Ovary (tissue), 9 donors: ENCODE measurements around the gene SLC9A9. TPM values are rescaled to one million over a fixed set of nuclear protein-coding genes. Genes with fewer than 3 reads are reported as not detected.

Experiments used
- DNase-seq, 5 donors: peaks; one replicate each; pipeline ENCODE4 v3.0.0-alpha.2; 2019 to 2020
- H3K27ac ChIP-seq, 2 donors: fragments of 200-600 bp; one replicate each; pipeline versions ENCODE4 v1.5.1 to v1.8.0; 2019 to 2022
- H3K27me3 ChIP-seq: fragments of 200-600 bp; one replicate; pipeline ENCODE4 v1.8.0; 2022
- H3K36me3 ChIP-seq: fragments of 200-600 bp; sonication (generic); one replicate; pipeline ENCODE4 v1.5.1; 2019
- H3K4me1 ChIP-seq: one replicate; pipeline ENCODE4 v1.8.1; 2013; ENCODE audit warnings: mild to moderate bottlenecking, moderate library complexity; ENCODE audit not compliant: insufficient read depth
- H3K4me3 ChIP-seq: fragments of 200-600 bp; sonication (generic); one replicate; pipeline ENCODE4 v1.5.1; 2017
- H3K9me3 ChIP-seq, 2 donors: fragments of 200-600 bp in 1 of 2; sonication (generic) in 1 of 2; one replicate each; pipeline versions ENCODE4 v1.5.1 to v1.8.1; 2013 to 2019; ENCODE audit warnings: mild to moderate bottlenecking in 1 of 2, moderate library complexity in 1 of 2
- CTCF ChIP-seq, 3 donors: fragments of 450-650 bp in 2 of 3; fragments of 200-600 bp in 1 of 3; IDR thresholded peaks; one replicate each; pipeline versions ENCODE4 v1.5.1 to v1.8.0; 2016 to 2022; ENCODE audit warnings: antibody characterized with exemption in 3 of 3, mild to moderate bottlenecking in 1 of 3
- EP300 ChIP-seq: sonication (generic); formaldehyde crosslinking; IDR thresholded peaks from one replicate; pipeline ENCODE4 v1.6.1; 2017; ENCODE audit warnings: antibody characterized with exemption
- POLR2A ChIP-seq: fragments of 450-650 bp; IDR thresholded peaks from one replicate; pipeline ENCODE4 v1.6.1; 2017; ENCODE audit warnings: antibody characterized with exemption, mild to moderate bottlenecking, moderate library complexity
- WGBS, 3 donors: extraction: QIAGEN DNeasy Blood & Tissue Kit in 1 of 3; methylation state at CpG; one replicate each; pipeline versions ENCODE4 v1.1.5 to v1.1.7; 2013 to 2017; 5-methylcytosine and 5-hydroxymethylcytosine counted together
- intact Hi-C, 4 donors: fragments of 100-400 bp; cut with DNase I; formaldehyde crosslinking; loops; one replicate each; pipeline versions ENCODE4 v1.11.0 to v1.15.1; 2022 to 2023
- polyA plus RNA-seq, 2 donors: library from polyadenylated mRNA; stranded (reverse); fragments of 200-250 nt in 1 of 2; fragments of 350-450 nt in 1 of 2; fragmentation: Illumina TruSeq in 1 of 2; extraction: RNeasy Lipid Tissue Mini Kit (QIAGEN cat#74804) in 1 of 2; gene quantifications; one replicate each; pipeline ENCODE4 v1.2.3, GENCODE V29; 2013 to 2014
- total RNA-seq, 7 donors: library from RNA; depleted of rRNA in 2 of 7; stranded (reverse); fragments of >200 nt in 2 of 7; fragmentation: NEBNext Ultra II Directional in 3 of 7; extraction: Animal tissue kit (Norgen Biotek cat#: 25700) in 3 of 7; gene quantifications; one replicate each; pipeline versions ENCODE4 v1.1.0 to v1.2.4, GENCODE V29; 2016 to 2023
- donor health status: DM: no; HTN: no; CAD: no; lungs with moderate emphysema.
- donor health status: DM: no; HTN: no; CAD: no.
- donor health status: Bipolar disorder and iron deficiency.
- donor health status: DM: yes; HTN: yes; CAD: no.
- donor health status: DM: no; HTN: no; CAD: no.
- donor health status: DM: yes; HTN: yes; CAD: no.

SLC9A9 gene
- total and polyA plus RNA-seq, 9 donors: 7.0 to 22.7 (median 13.5) TPM

DNA sequence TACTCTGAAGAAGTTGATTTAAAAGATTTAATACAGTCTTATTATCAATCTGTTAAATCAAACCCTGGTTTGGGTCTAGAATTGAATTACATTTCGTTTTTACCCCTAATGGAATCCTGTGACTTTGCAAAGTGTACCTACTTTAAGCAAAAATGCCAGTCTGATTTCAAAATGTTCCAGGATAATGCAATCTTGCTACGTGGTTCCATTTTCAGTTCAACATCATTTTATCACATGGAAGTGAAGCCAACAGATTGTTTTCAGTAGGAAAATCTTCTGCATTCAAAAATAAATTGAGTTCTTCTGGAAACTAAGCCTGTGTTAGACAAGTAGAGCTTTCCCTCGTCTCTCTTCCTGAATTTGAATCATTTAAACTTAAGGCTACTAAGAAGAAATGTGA is 372.3 kb downstream of the SLC9A9 start:
- no peak overlapping the region for H3K27ac ChIP-seq
- no peaks in the 10 kb centered on the region for H3K27me3 ChIP-seq
- TF ChIP-seq POLR2A: no peak
- no peak for TF ChIP-seq CTCF (IDR thresholded peaks at IDR 0.05)
- TF ChIP-seq EP300: no peak
- no peak overlapping the region for H3K4me3 ChIP-seq
- no peak for DNase-seq
- no peaks in the 10 kb centered on the region for H3K9me3 ChIP-seq
- intact Hi-C loops: no loop called here
- no peaks in the 10 kb centered on the region for H3K4me1 ChIP-seq
- 41 to 57% (median 47%) methylated on average over 3 of the region's 3 CpGs for WGBS, 3 donors
- H3K36me3 ChIP-seq: no peaks in the 10 kb centered on the region

DNA sequence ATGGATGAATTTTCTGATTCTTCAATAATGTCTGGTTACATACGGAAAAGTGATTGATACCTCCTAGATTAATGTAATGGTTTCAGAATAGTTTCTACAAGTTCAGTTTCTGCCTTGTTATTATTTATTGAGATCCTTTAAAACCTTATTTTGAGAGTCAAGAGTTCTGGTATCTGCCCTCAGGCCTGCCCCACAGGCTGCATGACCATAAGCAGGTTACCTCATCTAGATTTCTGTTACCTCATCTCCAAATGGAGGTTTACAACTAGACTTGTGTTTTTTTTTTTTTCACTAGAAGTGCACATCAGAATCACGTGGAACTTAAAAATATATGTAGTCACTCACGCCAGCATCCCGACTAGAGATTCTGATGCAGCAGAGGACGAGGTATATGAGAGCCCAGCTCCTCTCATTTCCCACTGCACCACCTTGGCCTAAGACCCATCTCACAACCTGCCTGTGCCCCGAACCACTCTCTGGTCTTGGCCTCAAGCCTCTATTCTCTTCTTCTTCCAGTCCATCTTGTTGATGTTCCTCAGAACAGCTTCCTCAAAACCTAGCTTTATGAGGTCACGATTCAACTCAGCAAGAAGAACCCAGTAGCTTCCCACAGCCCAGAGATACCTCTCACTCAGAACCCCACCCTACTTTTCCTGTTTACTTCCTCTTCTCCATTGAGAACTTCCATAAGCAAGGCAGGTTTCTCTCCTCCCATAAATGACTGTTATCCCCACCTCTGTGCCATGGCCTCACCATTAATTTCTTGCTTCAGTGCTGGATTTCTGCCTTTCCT is 375.3 kb downstream of the SLC9A9 start:
- no peaks in the 10 kb centered on the region for H3K36me3 ChIP-seq
- no peak overlapping the region for H3K27ac ChIP-seq
- TF ChIP-seq POLR2A (no peak), CTCF (IDR thresholded peaks at IDR 0.05) (no peak), EP300 (no peak)
- DNase-seq: no peak
- 96 to 98% (median 98%) methylated on average over 7 of the region's 7 CpGs for WGBS, 3 donors
- no peak overlapping the region for H3K4me3 ChIP-seq
- H3K27me3 ChIP-seq: no peaks in the 10 kb centered on the region
- no peaks in the 10 kb centered on the region for H3K4me1 ChIP-seq
- intact Hi-C loops: no loop called here
- no peaks in the 10 kb centered on the region for H3K9me3 ChIP-seq

- Histone ChIP-seq H3K4me1 (no peaks in the 10 kb centered on the region), H3K27me3 (no peaks in the 10 kb centered on the region), H3K27ac (no peak overlapping the region), H3K9me3 (no peaks in the 10 kb centered on the region), H3K4me3 (no peak overlapping the region), H3K36me3 (no peaks in the 10 kb centered on the region)
- WGBS, 3 donors: 47 to 66% (median 59%) methylated on average over 2 of the region's 2 CpGs
- no peak for DNase-seq
- intact Hi-C loops: loop anchor here in 1 of 4 donors (2.0 kb wide), 1 partner anchor 61 kb away; no protein-coding TSS in a partner anchor
- TF ChIP-seq CTCF (IDR thresholded peaks at IDR 0.05): no peak
- no peak for TF ChIP-seq POLR2A
- no peak for TF ChIP-seq EP300
Measured at GRCh38 chr3:143471705-143472104, 376.6 kb downstream of the SLC9A9 start.

GRCh38 chr3:143469159-143469558 is 379.1 kb downstream of the SLC9A9 start:
- no peak for TF ChIP-seq CTCF (IDR thresholded peaks at IDR 0.05)
- TF ChIP-seq EP300: no peak
- no peak for TF ChIP-seq POLR2A
- H3K4me1 ChIP-seq: no peaks in the 10 kb centered on the region
- no peaks in the 10 kb centered on the region for H3K36me3 ChIP-seq
- no peaks in the 10 kb centered on the region for H3K27me3 ChIP-seq
- no peak for DNase-seq
- H3K4me3 ChIP-seq: no peak overlapping the region
- 72 to 77% (median 74%) methylated on average over 5 of the region's 5 CpGs for WGBS, 3 donors
- H3K9me3 ChIP-seq: no peaks in the 10 kb centered on the region
- intact Hi-C loops: no loop called here
- H3K27ac ChIP-seq: no peak overlapping the region
